ENCODE results near the gene CST3. TPM values are rescaled to one million over a fixed set of nuclear protein-coding genes. Genes with fewer than 3 reads are reported as not detected.

Gene CST3
- total and polyA plus RNA-seq, 2 experiments from 2014 or later = 478 to 784 TPM

DNA sequence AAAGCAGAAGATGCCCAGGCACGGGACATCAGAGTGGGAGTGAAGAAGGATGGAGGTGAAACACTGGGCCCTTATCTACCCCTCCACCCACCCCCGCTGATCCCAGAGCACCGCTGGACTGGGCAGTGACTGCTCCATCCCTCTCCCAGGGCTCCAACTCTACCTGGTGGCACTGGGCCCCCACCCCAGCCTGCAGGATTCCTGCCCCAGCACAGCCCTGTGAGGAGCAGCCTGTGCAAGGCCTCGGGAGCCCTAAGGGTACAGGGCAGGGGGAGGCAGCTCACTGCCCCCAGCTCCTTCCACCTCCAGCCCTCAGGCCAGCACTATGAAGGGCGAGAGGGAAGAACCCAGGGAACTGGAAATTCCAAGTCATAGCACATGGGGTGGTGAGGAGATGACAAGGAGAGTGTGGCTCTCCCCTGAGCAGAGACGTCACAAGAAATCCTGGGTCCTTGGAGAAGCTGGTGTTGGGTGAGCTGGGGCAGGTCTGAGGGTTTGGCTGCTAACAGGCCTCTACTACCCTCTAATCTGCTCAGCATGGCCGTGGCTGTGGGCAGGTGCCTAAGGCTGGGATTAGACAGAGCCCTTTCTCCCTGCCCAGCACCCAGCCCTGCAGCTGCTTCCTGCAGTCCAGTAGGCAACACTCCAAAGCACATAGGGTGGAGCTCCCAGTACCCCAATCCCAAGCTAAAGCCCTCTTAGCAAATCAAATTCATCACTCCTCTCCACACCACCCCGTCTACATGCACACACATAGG, 3.5 kb downstream of the CST3 start:
- 85 to 91% methylated on average over 8 of the region's 8 CpGs for WGBS, 2 experiments (ENCODE audit: low coverage in 1 of 2, low lambda C conversion rate in 2 of 2, missing lambda C conversion rate in 2 of 2)
- Histone ChIP-seq H4K20me1 (ENCODE audit: insufficient read depth) (no peaks in the 10 kb centered on the region), H3K4me2 (ENCODE audit: unreplicated experiment) (no peak overlapping the region), H2AFZ (no peak overlapping the region), H3K27me3 (replicated peaks; ENCODE audit: insufficient read depth) (no peaks in the 10 kb centered on the region), H3K9me3 (ENCODE audit: low read depth) (no peaks in the 10 kb centered on the region), H3K9ac (no peak overlapping the region), H3K27ac (no peak overlapping the region), H3K79me2 (ENCODE audit: insufficient read depth) (peaks cover 23% of the 10 kb centered on the region), H3K36me3 (ENCODE audit: low read depth) (no peaks in the 10 kb centered on the region), H3K9me2 (ENCODE audit: insufficient read depth) (no peaks in the 10 kb centered on the region), H3K4me3 (no peak overlapping the region), H3F3A (ENCODE audit: insufficient read depth) (no peaks in the 10 kb centered on the region), H3K4me1 (ENCODE audit: insufficient read depth) (peaks cover 20% of the 10 kb centered on the region)
- in situ Hi-C loops (cut with MboI) = no loop called here
- no peak for DNase-seq
- TF ChIP-seq EZH2phosphoT487 (IDR thresholded peaks at IDR 0.05; ENCODE audit: insufficient read depth, low read depth) (no peak), EZH2 (IDR thresholded peaks at IDR 0.05; ENCODE audit: insufficient read depth, poor library complexity, severe bottlenecking) (no peak)

DNA sequence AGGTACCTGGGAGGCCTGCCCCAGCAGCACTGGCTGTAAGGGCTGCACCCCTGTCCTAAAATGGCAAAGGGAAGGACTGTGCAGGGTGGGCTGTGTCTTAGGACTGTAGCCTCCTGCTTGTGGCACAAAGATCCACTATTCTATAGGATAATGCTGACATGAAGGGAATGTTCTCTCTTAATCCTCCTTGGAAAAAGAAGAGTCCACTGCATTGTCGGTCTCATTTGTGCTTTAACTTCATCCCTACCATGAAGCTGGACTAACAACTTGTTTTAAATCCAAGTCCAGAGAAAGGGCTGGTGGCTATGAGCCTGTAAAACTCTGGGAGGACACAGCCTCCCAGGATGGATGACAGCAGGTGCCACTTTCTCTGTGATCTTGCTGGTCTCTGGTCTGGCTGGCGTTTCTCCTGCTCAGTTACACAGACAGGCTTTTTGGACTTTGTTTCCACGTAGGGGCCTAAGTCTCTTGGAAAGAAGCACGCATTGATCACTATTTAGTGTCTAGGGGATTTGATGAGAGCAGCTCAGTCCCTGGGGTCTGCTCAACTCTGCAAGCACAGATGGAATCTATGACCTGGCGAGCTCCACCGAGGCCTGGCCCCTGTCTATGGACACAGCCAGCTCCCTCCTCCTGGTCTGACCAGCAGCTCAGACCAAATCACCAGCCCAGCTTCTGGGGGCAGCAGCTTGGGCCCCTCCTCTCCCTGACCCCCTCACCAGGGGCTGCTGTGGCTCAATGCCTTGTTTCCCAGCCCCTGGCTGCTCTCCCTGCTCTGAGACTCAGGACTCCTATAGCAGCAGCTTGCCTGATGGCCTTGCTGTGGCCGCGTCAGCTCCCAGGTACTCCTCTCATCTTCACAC, 4.8 kb downstream of the CST3 start:
- WGBS, 2 experiments (ENCODE audit: low coverage in 1 of 2, low lambda C conversion rate in 2 of 2, missing lambda C conversion rate in 2 of 2) = 71 to 77% methylated on average over 8 of the region's 8 CpGs
- no peak overlapping the region for H3K4me3 ChIP-seq
- no peaks in the 10 kb centered on the region for H4K20me1 ChIP-seq (ENCODE audit: insufficient read depth)
- in situ Hi-C loops (cut with MboI) = no loop called here
- peaks cover 23% of the 10 kb centered on the region for H3K79me2 ChIP-seq (ENCODE audit: insufficient read depth)
- H3K4me2 ChIP-seq (ENCODE audit: unreplicated experiment) = no peak overlapping the region
- H3F3A ChIP-seq (ENCODE audit: insufficient read depth) = no peaks in the 10 kb centered on the region
- H3K9ac ChIP-seq = no peak overlapping the region
- H2AFZ ChIP-seq = no peak overlapping the region
- no peaks in the 10 kb centered on the region for H3K36me3 ChIP-seq (ENCODE audit: low read depth)
- H3K4me1 ChIP-seq (ENCODE audit: insufficient read depth) = peaks cover 24% of the 10 kb centered on the region
- no peaks in the 10 kb centered on the region for H3K27me3 ChIP-seq (replicated peaks; ENCODE audit: insufficient read depth)
- DNase-seq = no peak
- H3K9me2 ChIP-seq (ENCODE audit: insufficient read depth) = no peaks in the 10 kb centered on the region
- H3K9me3 ChIP-seq (ENCODE audit: low read depth) = no peaks in the 10 kb centered on the region
- H3K27ac ChIP-seq = no peak overlapping the region
- TF ChIP-seq EZH2phosphoT487 (IDR thresholded peaks at IDR 0.05; ENCODE audit: insufficient read depth, low read depth) (no peak), EZH2 (IDR thresholded peaks at IDR 0.05; ENCODE audit: insufficient read depth, poor library complexity, severe bottlenecking) (no peak)

DNA sequence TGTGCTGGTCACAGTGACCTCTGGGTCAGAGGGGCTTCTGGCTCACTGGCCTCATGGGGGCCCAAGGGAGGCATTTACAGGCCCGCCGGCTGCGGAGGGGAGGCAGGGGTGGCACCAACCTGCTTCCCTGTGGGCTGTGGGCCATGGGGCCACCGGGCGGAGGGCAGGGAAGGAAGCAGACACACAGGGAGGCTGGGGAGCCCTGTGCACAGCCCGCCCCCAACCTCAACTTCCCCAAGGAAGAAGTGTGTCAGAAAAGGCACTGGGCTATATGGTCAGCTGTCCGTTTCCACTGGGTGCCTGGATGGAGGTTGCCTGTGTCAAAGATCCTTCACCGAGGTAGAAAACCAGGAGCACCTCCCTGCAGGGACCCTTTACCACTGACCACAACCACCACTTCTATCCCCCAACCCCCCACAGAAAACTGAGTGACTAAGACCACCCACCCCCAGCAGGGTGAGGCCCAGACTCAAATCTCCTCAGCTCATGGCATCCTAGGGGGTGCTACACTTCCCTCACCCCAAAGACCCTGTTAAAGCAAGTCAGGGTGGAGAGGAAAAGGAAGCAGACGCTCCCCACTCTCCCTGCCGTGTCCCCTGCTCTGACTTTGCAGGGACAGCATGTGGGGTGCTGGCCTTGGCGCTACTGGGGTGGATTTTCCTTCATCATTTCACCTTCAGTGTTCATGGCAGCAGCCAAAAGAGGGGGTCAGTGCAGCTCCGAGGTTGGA, 5.6 kb downstream of the CST3 start:
- H3K9me3 ChIP-seq (ENCODE audit: low read depth) = no peaks in the 10 kb centered on the region
- no peak overlapping the region for H3K4me2 ChIP-seq (ENCODE audit: unreplicated experiment)
- no peak overlapping the region for H3K9ac ChIP-seq
- in situ Hi-C loops (cut with MboI) = no loop called here
- peaks cover 23% of the 10 kb centered on the region for H3K79me2 ChIP-seq (ENCODE audit: insufficient read depth)
- H3K27me3 ChIP-seq (replicated peaks; ENCODE audit: insufficient read depth) = no peaks in the 10 kb centered on the region
- H3K36me3 ChIP-seq (ENCODE audit: low read depth) = no peaks in the 10 kb centered on the region
- 91 to 93% methylated on average over 12 of the region's 12 CpGs for WGBS, 2 experiments (ENCODE audit: low coverage in 1 of 2, low lambda C conversion rate in 2 of 2, missing lambda C conversion rate in 2 of 2)
- H2AFZ ChIP-seq = no peak overlapping the region
- DNase-seq = no peak
- H3K9me2 ChIP-seq (ENCODE audit: insufficient read depth) = no peaks in the 10 kb centered on the region
- H3K4me3 ChIP-seq = no peak overlapping the region
- H3K4me1 ChIP-seq (ENCODE audit: insufficient read depth) = peaks cover 24% of the 10 kb centered on the region
- no peak overlapping the region for H3K27ac ChIP-seq
- TF ChIP-seq EZH2 (IDR thresholded peaks at IDR 0.05; ENCODE audit: insufficient read depth, poor library complexity, severe bottlenecking) (no peak), EZH2phosphoT487 (IDR thresholded peaks at IDR 0.05; ENCODE audit: insufficient read depth, low read depth) (no peak)
- H4K20me1 ChIP-seq (ENCODE audit: insufficient read depth) = no peaks in the 10 kb centered on the region
- no peaks in the 10 kb centered on the region for H3F3A ChIP-seq (ENCODE audit: insufficient read depth)

DNA sequence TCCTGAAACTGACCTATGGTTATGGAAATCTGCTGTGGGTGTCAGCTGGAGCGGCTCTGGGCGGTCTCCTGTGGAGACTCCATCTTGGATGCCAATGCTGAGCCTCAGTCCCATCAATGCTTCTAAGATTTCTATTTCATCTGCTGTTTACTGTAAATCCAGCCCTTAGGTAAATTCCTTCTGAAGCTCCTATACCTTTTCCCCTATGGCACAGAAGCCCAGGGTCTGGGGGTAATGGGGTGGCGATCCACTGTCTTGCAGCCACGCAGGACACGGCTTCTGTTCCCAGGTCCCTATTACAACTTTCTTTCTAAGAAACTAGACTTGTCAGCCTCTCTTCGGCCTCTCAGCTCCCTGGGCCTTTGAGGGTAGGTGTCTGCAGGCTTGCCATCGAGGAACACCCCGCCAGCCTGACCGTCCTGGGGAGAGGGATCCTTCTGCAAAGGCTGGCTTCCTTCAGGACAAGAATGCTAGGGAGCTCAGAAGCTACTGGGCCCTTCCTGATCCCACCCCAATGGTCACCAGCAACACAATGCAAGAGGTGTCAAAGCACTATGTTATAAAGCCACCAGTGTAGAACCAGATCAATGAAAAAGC, 6.4 kb downstream of the CST3 start:
- no peaks in the 10 kb centered on the region for H3K36me3 ChIP-seq (ENCODE audit: low read depth)
- peaks cover 16% of the 10 kb centered on the region for H3K79me2 ChIP-seq (ENCODE audit: insufficient read depth)
- no peak overlapping the region for H2AFZ ChIP-seq
- no peak overlapping the region for H3K4me3 ChIP-seq
- WGBS, 2 experiments (ENCODE audit: low coverage in 1 of 2, low lambda C conversion rate in 2 of 2, missing lambda C conversion rate in 2 of 2) = 95 to 97% methylated on average over 9 of the region's 9 CpGs
- no peaks in the 10 kb centered on the region for H3F3A ChIP-seq (ENCODE audit: insufficient read depth)
- H3K27me3 ChIP-seq (replicated peaks; ENCODE audit: insufficient read depth) = no peaks in the 10 kb centered on the region
- H3K9me3 ChIP-seq (ENCODE audit: low read depth) = no peaks in the 10 kb centered on the region
- H4K20me1 ChIP-seq (ENCODE audit: insufficient read depth) = no peaks in the 10 kb centered on the region
- H3K9ac ChIP-seq = no peak overlapping the region
- in situ Hi-C loops (cut with MboI) = no loop called here
- H3K4me2 ChIP-seq (ENCODE audit: unreplicated experiment) = no peak overlapping the region
- TF ChIP-seq EZH2phosphoT487 (IDR thresholded peaks at IDR 0.05; ENCODE audit: insufficient read depth, low read depth) = no peak
- TF ChIP-seq EZH2 (IDR thresholded peaks at IDR 0.05; ENCODE audit: insufficient read depth, poor library complexity, severe bottlenecking) = no peak
- H3K9me2 ChIP-seq (ENCODE audit: insufficient read depth) = no peaks in the 10 kb centered on the region
- DNase-seq = no peak
- H3K4me1 ChIP-seq (ENCODE audit: insufficient read depth) = peaks cover 17% of the 10 kb centered on the region
- no peak overlapping the region for H3K27ac ChIP-seq

Measured in GM23248 (cell line).